Left lung (tissue), 10 donors: Measurements from ENCODE around the gene TICRR. TPM values are rescaled to one million over a fixed set of nuclear protein-coding genes. Genes with fewer than 3 reads are reported as not detected.

ENCODE experiments used
- ATAC-seq: fragments of 200-7000 bp; cut with Tn5 transposase; one replicate; pipeline ENCODE4 v1.9.1; 2020; ENCODE audit warnings: moderate library complexity
- DNase-seq, 4 donors: peaks; one replicate each; pipeline ENCODE4 v3.0.0-alpha.2; 2013 to 2020
- H3K27ac ChIP-seq, 2 donors: fragments of 200-600 bp; sonication (generic) in 1 of 2; one replicate each; pipeline versions ENCODE4 v1.5.0 to v1.8.0; 2020 to 2021
- H3K27me3 ChIP-seq, 2 donors: fragments of 200-600 bp; sonication (generic) in 1 of 2; one replicate each; pipeline versions ENCODE4 v1.5.0 to v1.8.0; 2020 to 2021
- H3K36me3 ChIP-seq, 2 donors: fragments of 200-600 bp; sonication (generic) in 1 of 2; one replicate each; pipeline versions ENCODE4 v1.5.0 to v1.8.0; 2020 to 2021
- H3K4me1 ChIP-seq, 2 donors: fragments of 200-600 bp; one replicate each; pipeline ENCODE4 v1.8.0; 2021
- H3K4me3 ChIP-seq, 2 donors: fragments of 200-600 bp; sonication (generic) in 1 of 2; one replicate each; pipeline versions ENCODE4 v1.5.0 to v1.8.0; 2020 to 2021; ENCODE audit warnings: mild to moderate bottlenecking in 1 of 2
- H3K9me3 ChIP-seq, 2 donors: fragments of 200-600 bp; sonication (generic) in 1 of 2; one replicate each; pipeline versions ENCODE4 v1.5.0 to v1.8.0; 2020 to 2021
- CTCF ChIP-seq, 2 donors: fragments of 200-600 bp; sonication (generic) in 1 of 2; IDR thresholded peaks; one replicate each; pipeline versions ENCODE4 v1.5.0 to v1.8.0; 2021; ENCODE audit warnings: antibody characterized with exemption in 2 of 2
- intact Hi-C, 2 donors: fragments of 100-400 bp; cut with DNase I; formaldehyde crosslinking; loops; one replicate each; pipeline versions ENCODE4 v1.11.2 to v1.14.2; 2022
- polyA plus RNA-seq, 6 donors: library from polyadenylated mRNA; unstranded; fragments of 120-200 nt; gene quantifications; one replicate each; pipeline ENCODE4 v1.2.1, GENCODE V29; 2013; ENCODE audit not compliant: insufficient read length in 6 of 6
- total RNA-seq, 2 donors: library from RNA; stranded (reverse); fragmentation: NEBNext Ultra II Directional; extraction: Animal tissue kit (Norgen Biotek cat#: 25700); gene quantifications; one replicate each; pipeline ENCODE4 v1.2.1, GENCODE V29; 2021
- donor health status: DM: no; HTN: yes; CAD: no.
- donor health status: DM: no; HTN: no; CAD: no.

The TICRR gene
- total and polyA plus RNA-seq, 8 donors = 1.7 to 17.7 (median 10.2) TPM

DNA sequence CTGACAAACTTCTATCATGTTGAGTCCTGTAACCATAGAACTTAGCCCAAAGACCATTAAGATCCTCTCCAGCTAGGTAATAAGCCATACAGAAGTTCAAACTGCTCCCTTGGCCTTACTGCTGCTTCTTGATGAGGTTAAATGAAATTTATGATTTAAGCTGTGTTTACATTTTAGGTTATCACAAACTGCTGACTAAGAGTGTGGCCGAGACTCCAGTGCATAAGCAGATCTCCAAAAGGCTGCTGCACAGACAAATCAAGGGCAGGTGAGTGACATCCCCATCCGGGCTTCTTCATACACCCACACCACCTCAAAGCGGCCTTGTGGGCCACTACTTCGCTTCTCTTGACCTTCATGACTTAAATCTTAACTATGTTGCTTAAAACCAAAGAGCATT lies 41.0 kb downstream of the TICRR start:
- H3K27me3 ChIP-seq = no peaks in the 10 kb centered on the region
- no peak overlapping the region for H3K27ac ChIP-seq
- no peak overlapping the region for H3K4me3 ChIP-seq
- no peak for ATAC-seq
- no peak for TF ChIP-seq CTCF (IDR thresholded peaks at IDR 0.05)
- intact Hi-C loops = no loop called here
- H3K36me3 ChIP-seq = peaks cover 0 to 46% of the 10 kb centered on the region in 2 donors
- DNase-seq = no peak
- H3K9me3 ChIP-seq = peaks cover 0 to 19% of the 10 kb centered on the region in 2 donors
- no peaks in the 10 kb centered on the region for H3K4me1 ChIP-seq

GRCh38 chr15:89621547-89621946 lies 46.3 kb downstream of the TICRR start:
- H3K36me3 ChIP-seq = peaks cover 0 to 85% of the 10 kb centered on the region in 2 donors
- H3K27ac ChIP-seq = no peak overlapping the region
- DNase-seq (no peak), ATAC-seq (no peak)
- no peaks in the 10 kb centered on the region for H3K4me1 ChIP-seq
- no peaks in the 10 kb centered on the region for H3K9me3 ChIP-seq
- H3K27me3 ChIP-seq = no peaks in the 10 kb centered on the region
- intact Hi-C loops = no loop called here
- no peak for TF ChIP-seq CTCF (IDR thresholded peaks at IDR 0.05)
- no peak overlapping the region for H3K4me3 ChIP-seq

DNA sequence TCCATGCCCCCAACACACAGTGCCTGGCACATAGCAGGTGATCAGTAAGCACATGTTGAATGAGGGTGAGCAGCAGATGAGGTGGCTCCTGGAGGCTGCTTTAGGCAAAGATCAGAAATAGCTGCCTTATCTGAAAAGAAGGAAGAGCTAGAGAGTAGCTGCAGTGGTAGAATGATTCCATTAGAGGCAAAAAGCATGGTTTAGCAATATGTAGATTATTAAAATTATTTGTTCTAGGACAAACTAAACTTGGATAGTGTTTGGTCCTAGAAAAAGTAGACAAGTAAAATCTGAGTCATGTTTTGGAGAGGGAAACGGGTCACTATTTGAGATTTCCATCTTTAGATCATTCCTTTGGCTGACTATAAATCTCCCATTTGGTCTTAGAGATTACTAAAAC lies 47.9 kb downstream of the TICRR start:
- H3K4me1 ChIP-seq = no peaks in the 10 kb centered on the region
- H3K27me3 ChIP-seq = no peaks in the 10 kb centered on the region
- no peak for ATAC-seq
- no peak overlapping the region for H3K4me3 ChIP-seq
- no peaks in the 10 kb centered on the region for H3K9me3 ChIP-seq
- intact Hi-C loops = no loop called here
- no peak for TF ChIP-seq CTCF (IDR thresholded peaks at IDR 0.05)
- no peak for DNase-seq
- peaks cover 0 to 88% of the 10 kb centered on the region in 2 donors for H3K36me3 ChIP-seq
- no peak overlapping the region for H3K27ac ChIP-seq

GRCh38 chr15:89625716-89626115 lies 50.4 kb downstream of the TICRR start:
- Histone ChIP-seq H3K9me3 (no peaks in the 10 kb centered on the region), H3K27ac (no peak overlapping the region), H3K4me1 (no peaks in the 10 kb centered on the region), H3K27me3 (no peaks in the 10 kb centered on the region), H3K36me3 (peaks cover 0 to 89% of the 10 kb centered on the region in 2 donors), H3K4me3 (no peak overlapping the region)
- intact Hi-C loops = no loop called here
- no peak for ATAC-seq
- no peak for TF ChIP-seq CTCF (IDR thresholded peaks at IDR 0.05)
- no peak for DNase-seq

GRCh38 chr15:89627256-89627970 lies 52.1 kb downstream of the TICRR start:
- Histone ChIP-seq H3K9me3 (no peaks in the 10 kb centered on the region), H3K27ac (no peak overlapping the region), H3K4me1 (no peaks in the 10 kb centered on the region), H3K4me3 (no peak overlapping the region), H3K27me3 (no peaks in the 10 kb centered on the region), H3K36me3 (peaks cover 0 to 92% of the 10 kb centered on the region in 2 donors)
- no peak for DNase-seq
- intact Hi-C loops = no loop called here
- TF ChIP-seq CTCF (IDR thresholded peaks at IDR 0.05) = no peak
- no peak for ATAC-seq
